ENCODE results near the gene ASPHD2. TPM values are rescaled to one million over a fixed set of nuclear protein-coding genes. Genes with fewer than 3 reads are reported as not detected.

ASPHD2 gene
- total RNA-seq, 2 experiments from 2014 or later = 12.0 to 14.0 TPM

DNA sequence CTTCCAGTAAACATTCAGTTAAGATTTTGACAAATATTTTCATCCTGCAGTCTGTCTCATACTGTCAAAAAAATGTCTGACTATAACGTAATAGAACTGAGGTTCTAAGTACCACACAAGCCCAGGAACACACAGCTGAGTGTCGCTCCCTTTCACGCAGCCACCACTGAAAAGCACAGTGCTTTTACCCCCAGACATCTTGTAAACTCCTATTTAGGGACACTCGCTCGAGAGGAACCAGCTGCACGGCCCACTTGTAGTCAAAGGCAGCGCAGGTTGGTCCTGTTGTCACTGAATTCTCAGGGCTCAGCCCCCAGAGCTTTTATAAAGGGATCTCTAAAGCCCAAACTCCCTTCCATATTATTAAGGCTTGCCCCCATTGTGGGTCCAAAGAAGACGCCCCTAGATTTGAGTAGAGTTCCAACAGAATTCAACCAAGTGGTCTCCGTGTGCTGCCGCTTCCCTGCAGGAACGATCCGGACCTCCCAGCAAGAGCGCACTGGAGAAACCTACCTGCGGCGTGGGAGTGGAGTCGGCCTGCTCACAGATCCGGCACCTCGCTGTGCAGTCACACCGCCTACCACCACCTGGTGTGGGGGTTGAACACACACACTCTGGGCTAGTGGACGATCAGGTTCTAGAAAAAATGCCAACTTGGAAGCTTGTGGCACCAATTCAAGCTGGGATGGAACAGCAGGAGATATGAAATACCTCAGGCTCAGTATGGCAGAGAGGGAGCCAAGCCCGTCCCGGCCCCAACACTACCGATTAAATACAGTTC, 23.4 kb downstream of the ASPHD2 start:
- ChIA-PET POLR2A (interaction anchor here (0.8 to 1.6 kb wide), 3 partner anchors 9 to 50 kb away, joined by 3 to 4 read pairs (median 4); no protein-coding TSS in a partner anchor), CTCF (interaction anchor here (0.7 to 1.6 kb wide), 3 partner anchors 8 to 88 kb away, joined by 3 to 6 read pairs (median 4); no protein-coding TSS in a partner anchor)
- intact Hi-C loops (cut with micrococcal nuclease) = no loop called here
- ATAC-seq (no peak), DNase-seq (no peak)
- TF ChIP-seq, protein P1, sequence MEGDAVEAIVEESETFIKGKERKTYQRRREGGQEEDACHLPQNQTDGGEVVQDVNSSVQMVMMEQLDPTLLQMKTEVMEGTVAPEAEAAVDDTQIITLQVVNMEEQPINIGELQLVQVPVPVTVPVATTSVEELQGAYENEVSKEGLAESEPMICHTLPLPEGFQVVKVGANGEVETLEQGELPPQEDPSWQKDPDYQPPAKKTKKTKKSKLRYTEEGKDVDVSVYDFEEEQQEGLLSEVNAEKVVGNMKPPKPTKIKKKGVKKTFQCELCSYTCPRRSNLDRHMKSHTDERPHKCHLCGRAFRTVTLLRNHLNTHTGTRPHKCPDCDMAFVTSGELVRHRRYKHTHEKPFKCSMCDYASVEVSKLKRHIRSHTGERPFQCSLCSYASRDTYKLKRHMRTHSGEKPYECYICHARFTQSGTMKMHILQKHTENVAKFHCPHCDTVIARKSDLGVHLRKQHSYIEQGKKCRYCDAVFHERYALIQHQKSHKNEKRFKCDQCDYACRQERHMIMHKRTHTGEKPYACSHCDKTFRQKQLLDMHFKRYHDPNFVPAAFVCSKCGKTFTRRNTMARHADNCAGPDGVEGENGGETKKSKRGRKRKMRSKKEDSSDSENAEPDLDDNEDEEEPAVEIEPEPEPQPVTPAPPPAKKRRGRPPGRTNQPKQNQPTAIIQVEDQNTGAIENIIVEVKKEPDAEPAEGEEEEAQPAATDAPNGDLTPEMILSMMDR (IDR thresholded peaks at IDR 0.05) = no peak
- Mint-ChIP-seq H3K27ac (no peak overlapping the region), H3K27me3 (no peaks in the 10 kb centered on the region), H3K36me3 (ENCODE audit: low read depth) (peaks cover 22% of the 10 kb centered on the region), H3K4me1 (ENCODE audit: low read depth) (no peaks in the 10 kb centered on the region), H3K9me3 (no peaks in the 10 kb centered on the region), H3K4me3 (no peak overlapping the region)

DNA sequence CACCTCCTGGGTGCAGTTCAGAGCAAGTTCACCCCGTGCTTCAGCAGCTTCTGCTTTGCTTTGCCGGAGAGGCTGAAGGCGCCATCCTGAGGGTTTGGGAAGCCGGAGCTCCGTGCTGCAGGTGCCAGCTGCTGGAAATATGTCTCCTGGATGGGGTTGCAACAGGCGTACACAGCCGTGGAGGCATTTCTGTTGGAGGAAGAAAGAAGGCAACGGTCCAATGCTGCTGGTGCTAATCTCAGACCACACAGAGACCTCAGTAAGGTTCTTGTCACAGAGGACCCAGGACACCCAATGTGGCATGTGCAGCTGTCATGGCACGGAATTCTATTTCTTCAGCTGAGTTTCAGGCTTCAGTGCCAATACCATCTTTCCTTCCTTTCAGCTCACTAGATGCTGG, 24.2 kb downstream of the ASPHD2 start:
- TF ChIP-seq, protein P1 (IDR thresholded peaks at IDR 0.05) = no peak

DNA sequence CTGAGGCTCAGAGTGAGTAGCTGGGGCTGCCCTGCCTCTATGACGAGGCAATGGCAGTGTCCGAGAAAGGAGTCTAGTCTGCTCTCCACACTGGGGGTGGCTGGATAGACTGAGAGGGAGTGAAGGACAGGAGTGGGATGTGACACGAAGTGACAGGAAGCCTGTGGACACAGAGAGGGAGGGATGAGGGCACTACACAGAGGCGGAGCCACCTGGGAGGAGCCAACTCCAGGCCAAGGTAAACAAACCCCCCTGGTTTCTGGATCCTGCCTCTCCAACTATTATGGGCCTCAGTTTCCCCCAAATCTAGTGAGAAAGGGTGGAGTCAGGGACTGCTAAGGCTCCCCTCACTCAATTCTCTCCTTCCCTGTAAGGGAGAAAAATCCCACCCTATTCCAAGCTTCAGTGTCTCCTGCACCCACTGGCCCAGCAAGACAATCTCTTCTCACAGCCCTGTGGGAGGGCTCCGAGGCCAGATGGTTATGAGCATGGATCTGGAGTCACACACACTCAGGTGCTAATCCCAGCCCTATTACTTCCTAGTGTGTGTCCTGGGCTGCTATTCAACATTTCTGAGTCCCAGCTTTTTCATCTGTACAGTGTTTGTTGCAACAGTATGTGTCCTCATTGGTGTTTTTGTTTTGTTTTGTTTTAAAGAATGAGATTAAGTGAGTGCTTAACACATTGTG, 24.9 kb downstream of the ASPHD2 start:
- DNase-seq = no peak
- ChIA-PET POLR2A (interaction anchor here (1.3 kb wide), 1 partner anchor 23 kb away, joined by 4 read pairs; no protein-coding TSS in a partner anchor), CTCF (interaction anchor here (1.6 kb wide), 1 partner anchor 8 kb away, joined by 6 read pairs; no protein-coding TSS in a partner anchor)
- Mint-ChIP-seq H3K4me1 (ENCODE audit: low read depth) (no peaks in the 10 kb centered on the region), H3K4me3 (no peak overlapping the region), H3K27ac (no peak overlapping the region), H3K9me3 (no peaks in the 10 kb centered on the region), H3K36me3 (ENCODE audit: low read depth) (peaks cover 25% of the 10 kb centered on the region), H3K27me3 (no peaks in the 10 kb centered on the region)
- intact Hi-C loops (cut with micrococcal nuclease) = no loop called here
- TF ChIP-seq, protein P1 (IDR thresholded peaks at IDR 0.05) = no peak
- ATAC-seq = no peak

More for the DNA sequence above, 24.2 kb downstream of the ASPHD2 start:
- Mint-ChIP-seq H3K4me3 (no peak overlapping the region), H3K9me3 (no peaks in the 10 kb centered on the region), H3K27ac (no peak overlapping the region), H3K4me1 (ENCODE audit: low read depth) (no peaks in the 10 kb centered on the region), H3K27me3 (no peaks in the 10 kb centered on the region), H3K36me3 (ENCODE audit: low read depth) (peaks cover 25% of the 10 kb centered on the region)
- ChIA-PET POLR2A (interaction anchor here (1.3 kb wide), 1 partner anchor 22 kb away, joined by 4 read pairs; no protein-coding TSS in a partner anchor), CTCF (interaction anchor here (1.0 to 1.6 kb wide), 2 partner anchors 9 to 89 kb away, joined by 4 to 6 read pairs; no protein-coding TSS in a partner anchor)
- no peak for DNase-seq
- intact Hi-C loops (cut with micrococcal nuclease) = no loop called here
- no peak for ATAC-seq

DNA sequence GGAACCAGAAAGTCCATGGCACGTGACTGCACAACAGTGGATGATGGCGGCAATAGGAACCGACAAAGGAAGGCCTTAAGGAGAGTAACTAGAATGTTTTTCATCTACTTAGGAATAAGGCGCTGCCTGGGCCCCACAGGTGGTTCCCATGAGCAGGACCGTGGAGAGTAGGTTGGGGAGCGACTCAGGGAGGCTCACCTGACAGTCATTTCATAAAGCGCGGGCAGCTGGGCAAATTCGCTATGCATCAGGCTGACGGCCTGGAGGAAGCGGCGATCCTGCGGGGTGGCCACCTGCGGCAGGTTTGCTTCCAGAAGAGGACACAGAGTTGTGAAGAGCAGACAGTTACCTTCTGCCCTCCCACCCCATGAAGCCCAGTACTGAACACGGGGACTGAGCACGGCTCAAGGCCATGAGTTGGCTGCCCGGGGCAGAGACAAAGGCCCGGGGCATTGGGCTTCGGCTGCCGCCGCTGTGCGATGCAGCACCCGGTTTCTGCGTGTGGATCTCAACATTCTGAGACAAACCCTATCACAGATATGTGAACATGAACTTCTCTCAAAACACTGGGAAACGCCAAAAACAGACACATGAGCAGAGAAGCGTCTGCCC, 28.7 kb downstream of the ASPHD2 start:
- intact Hi-C loops (cut with micrococcal nuclease) = no loop called here
- Mint-ChIP-seq H3K36me3 (ENCODE audit: low read depth) (peaks cover 32% of the 10 kb centered on the region), H3K4me1 (ENCODE audit: low read depth) (no peaks in the 10 kb centered on the region), H3K9me3 (no peaks in the 10 kb centered on the region), H3K27me3 (no peaks in the 10 kb centered on the region), H3K4me3 (no peak overlapping the region), H3K27ac (no peak overlapping the region)
- TF ChIP-seq, protein P1 (IDR thresholded peaks at IDR 0.05) = no peak
- CTCF ChIA-PET = interaction anchor here (1.0 kb wide), 1 partner anchor 91 kb away, joined by 4 read pairs; no protein-coding TSS in a partner anchor
- ATAC-seq (no peak), DNase-seq (no peak)
- POLR2A ChIA-PET = no interaction called here
